Astrocyte (in vitro differentiated cells and primary cell): ENCODE data around the gene ZNF618. TPM values are rescaled to one million over a fixed set of nuclear protein-coding genes. Genes with fewer than 3 reads are reported as not detected.

Experiments used
- DNase-seq: peaks from one replicate; pipeline ENCODE4 v3.0.0-alpha.2; 2010; ENCODE audit warnings: low read depth
- FAIRE-seq: peaks from 2 replicates; lab custom pipeline; 2011; peaks lifted over from hg19 to GRCh38; lab: Jason Lieb, UNC
- H2AFZ ChIP-seq: 2 replicates; pipeline ENCODE4 v1.6.0; 2012; ENCODE audit warnings: low read depth, low read length, inconsistent platforms
- H3K27ac ChIP-seq: 2 replicates; pipeline ENCODE4 v1.5.1; 2011; ENCODE audit warnings: low read depth, low read length, inconsistent platforms
- H3K27me3 ChIP-seq: 2 replicates; pipeline ENCODE4 v1.6.0; 2011; ENCODE audit warnings: low read length, inconsistent platforms; ENCODE audit not compliant: insufficient read depth
- H3K36me3 ChIP-seq: 2 replicates; pipeline ENCODE4 v1.5.1; 2011; ENCODE audit warnings: low read length, inconsistent platforms; ENCODE audit not compliant: insufficient read depth
- H3K4me1 ChIP-seq: 2 replicates; pipeline ENCODE4 v1.5.1; 2011; ENCODE audit warnings: low read length, inconsistent platforms; ENCODE audit not compliant: insufficient read depth
- H3K4me2 ChIP-seq: 2 replicates; pipeline ENCODE4 v1.6.0; 2012; ENCODE audit warnings: low read length, inconsistent platforms
- H3K4me3 ChIP-seq: 2 replicates; pipeline ENCODE4 v1.5.1; 2011; ENCODE audit warnings: low read depth, mild to moderate bottlenecking, low read length, inconsistent platforms; ENCODE audit not compliant: insufficient read depth
- H3K79me2 ChIP-seq: 2 replicates; pipeline ENCODE4 v1.6.0; 2012; ENCODE audit warnings: mild to moderate bottlenecking, low read length, inconsistent platforms; ENCODE audit not compliant: insufficient read depth
- H3K9ac ChIP-seq: 2 replicates; pipeline ENCODE4 v1.6.0; 2012; ENCODE audit warnings: mild to moderate bottlenecking, low read length, inconsistent platforms
- H3K9me3 ChIP-seq: 2 replicates; pipeline ENCODE4 v1.5.1; 2012; ENCODE audit warnings: low read depth, mild to moderate bottlenecking, low read length, inconsistent platforms; ENCODE audit not compliant: insufficient read depth
- H4K20me1 ChIP-seq: 2 replicates; pipeline ENCODE4 v1.6.0; 2012; ENCODE audit warnings: low read length, inconsistent platforms; ENCODE audit not compliant: insufficient read depth
- H3K27ac Mint-ChIP-seq: one replicate; pipeline ENCODE4 v1.8.0; 2021; ENCODE audit warnings: mild to moderate bottlenecking, mixed read lengths; ENCODE audit not compliant: unreplicated experiment
- H3K27me3 Mint-ChIP-seq: one replicate; pipeline ENCODE4 v1.8.0; 2021; ENCODE audit warnings: low read depth, mixed read lengths; ENCODE audit not compliant: unreplicated experiment
- H3K36me3 Mint-ChIP-seq: one replicate; pipeline ENCODE4 v1.8.0; 2021; ENCODE audit warnings: low read depth, mixed read lengths; ENCODE audit not compliant: unreplicated experiment
- H3K4me1 Mint-ChIP-seq: one replicate; pipeline ENCODE4 v1.8.0; 2021; ENCODE audit warnings: low read depth, mixed read lengths; ENCODE audit not compliant: unreplicated experiment
- H3K4me3 Mint-ChIP-seq: one replicate; pipeline ENCODE4 v1.8.0; 2021; ENCODE audit warnings: mild to moderate bottlenecking, moderate library complexity, mixed read lengths; ENCODE audit not compliant: unreplicated experiment
- H3K9me3 Mint-ChIP-seq: one replicate; pipeline ENCODE4 v1.8.0; 2021; ENCODE audit warnings: mild to moderate bottlenecking, mixed read lengths; ENCODE audit not compliant: unreplicated experiment
- CTCF ChIP-seq: IDR thresholded peaks from 2 replicates; pipeline ENCODE4 v1.5.1; 2011; ENCODE audit warnings: low read depth, mild to moderate bottlenecking, inconsistent platforms, low read length, moderate library complexity; ENCODE audit not compliant: insufficient read depth
- EZH2 ChIP-seq: IDR thresholded peaks from 2 replicates; pipeline ENCODE4 v1.6.1; 2012; ENCODE audit warnings: mild to moderate bottlenecking, low read length, inconsistent platforms; ENCODE audit not compliant: insufficient read depth
- total RNA-seq: library from RNA; stranded (reverse); gene quantifications from 2 replicates; pipeline ENCODE4 v1.2.1, GENCODE V29; 2021

ZNF618 gene
- total RNA-seq, 1 donor from 2014 or later = 30.1 TPM

- peaks cover 6% of the 10 kb centered on the region for H3K4me1 Mint-ChIP-seq
- TF ChIP-seq CTCF (no peak), EZH2 (no peak)
- no peak overlapping the region for H3K27ac Mint-ChIP-seq
- no peaks in the 10 kb centered on the region for H4K20me1 ChIP-seq
- no peak overlapping the region for H2AFZ ChIP-seq
- no peak overlapping the region for H3K9ac ChIP-seq
- no peaks in the 10 kb centered on the region for H3K27me3 ChIP-seq
- H3K27ac ChIP-seq = no peak overlapping the region
- peaks cover 6% of the 10 kb centered on the region for H3K9me3 ChIP-seq
- no peak for DNase-seq
- peaks cover 17% of the 10 kb centered on the region for H3K27me3 Mint-ChIP-seq
- H3K79me2 ChIP-seq = no peaks in the 10 kb centered on the region
- no peak for FAIRE-seq
- H3K4me3 ChIP-seq = no peak overlapping the region
- H3K4me3 Mint-ChIP-seq = no peak overlapping the region
- H3K36me3 Mint-ChIP-seq = peaks cover 3% of the 10 kb centered on the region
- H3K4me2 ChIP-seq = no peak overlapping the region
- no peaks in the 10 kb centered on the region for H3K4me1 ChIP-seq
- H3K36me3 ChIP-seq = no peaks in the 10 kb centered on the region
- peaks cover 6% of the 10 kb centered on the region for H3K9me3 Mint-ChIP-seq
Measured at GRCh38 chr9:114105236-114105635, 229.1 kb downstream of the ZNF618 start.

Other genes with a start within 250 kb of the ZNF618 start
- 0.19 TPM in 1 of 2 replicates, not detected in the other for gene AMBP, start 202.0 kb downstream of the ZNF618 start, total RNA-seq
- 0.34 and 0.50 TPM in 2 replicates for gene KIF12, start 223.0 kb downstream of the ZNF618 start, total RNA-seq